GM12878 (cell line): ENCODE results near the gene CFAP92. TPM values are rescaled to one million over a fixed set of nuclear protein-coding genes. Genes with fewer than 3 reads are reported as not detected.

ENCODE experiments used
- ATAC-seq: fragments of 200-7000 bp; cut with Tn5 transposase; 3 replicates; pipeline ENCODE4 v1.9.1; 2020; ENCODE audit warnings: mild to moderate bottlenecking, moderate library complexity
- BruUV-seq: library from RNA; stranded (reverse); fragments of 400-500 nt; replicated peaks from 2 replicates; lab custom pipeline; 2021; lab: Mats Ljungman, UMichigan
- CTCF ChIA-PET: fragments of 300-600 bp; sonication (Branson Sonifier 250); formaldehyde crosslinking; extraction: SDS; loops from one replicate; lab custom pipeline; 2021; ENCODE audit warnings: inconsistent platforms; lab: Yijun Ruan, JAX
- POLR2A ChIA-PET: fragments of 350-600 bp; formaldehyde crosslinking; extraction: SDS; loops from one replicate; lab custom pipeline; 2021; ENCODE audit warnings: inconsistent platforms; lab: Charles Lee
- RAD21 ChIA-PET: fragments of 300-600 bp; sonication (Branson Sonifier 250); formaldehyde crosslinking; loops from one replicate; lab custom pipeline; 2023; ENCODE audit warnings: antibody characterized with exemption; ENCODE audit not compliant: unreplicated experiment; lab: Charles Lee
- SMC1A ChIA-PET: fragments of 300-600 bp; sonication (Branson Sonifier 250); formaldehyde crosslinking; loops from one replicate; lab custom pipeline; 2023; ENCODE audit not compliant: unreplicated experiment, uncharacterized antibody; lab: Charles Lee
- DNase-seq: peaks from one replicate; pipeline ENCODE4 v3.0.0-alpha.2; 2011; ENCODE audit warnings: low read depth, low spot score
- FAIRE-seq: peaks from 3 replicates; lab custom pipeline; 2011; peaks lifted over from hg19 to GRCh38; lab: Jason Lieb, UNC
- H2AFZ ChIP-seq: 2 replicates; pipeline ENCODE4 v1.6.0; 2011; ENCODE audit warnings: low read depth, low read length, control low read depth; ENCODE audit not compliant: control insufficient read depth
- H3K27ac ChIP-seq: 2 replicates; pipeline ENCODE4 v1.5.1; 2011; ENCODE audit warnings: control low read depth; ENCODE audit not compliant: control insufficient read depth, insufficient read depth
- H3K27me3 ChIP-seq, 2 experiments: replicated peaks in 1 of 2; 2 replicates each; pipeline versions ENCODE4 v1.6.0 to v1.6.1; 2011; ENCODE audit warnings: low read length in 1 of 2; ENCODE audit not compliant: control insufficient read depth in 2 of 2, insufficient read depth in 2 of 2
- H3K36me3 ChIP-seq, 2 experiments: 2 replicates each; pipeline ENCODE4 v1.5.1; 2011; ENCODE audit warnings: low read length in 1 of 2; ENCODE audit not compliant: control insufficient read depth in 2 of 2, insufficient read depth in 2 of 2
- H3K4me1 ChIP-seq: 2 replicates; pipeline ENCODE4 v1.6.1; 2011; ENCODE audit warnings: mild to moderate bottlenecking, low read length, moderate library complexity, mixed read lengths; ENCODE audit not compliant: control insufficient read depth, insufficient read depth
- H3K4me2 ChIP-seq: 2 replicates; pipeline ENCODE4 v1.6.0; 2011; ENCODE audit warnings: control low read depth; ENCODE audit not compliant: control insufficient read depth, insufficient read depth
- H3K4me3 ChIP-seq: fragments of 200-600 bp; sonication (generic); 2 replicates; pipeline ENCODE4 v1.5.1; 2016
- H3K79me2 ChIP-seq: 2 replicates; pipeline ENCODE4 v1.6.0; 2011; ENCODE audit warnings: low read length; ENCODE audit not compliant: control insufficient read depth, insufficient read depth
- H3K9ac ChIP-seq: 2 replicates; pipeline ENCODE4 v1.8.0; 2011; ENCODE audit warnings: low read length, control low read depth, mixed read lengths; ENCODE audit not compliant: control insufficient read depth, insufficient read depth
- H3K9me3 ChIP-seq: replicated peaks from 3 replicates; pipeline ENCODE4 v1.5.1; 2011; ENCODE audit warnings: mild to moderate bottlenecking, low read length; ENCODE audit not compliant: control insufficient read depth, insufficient read depth
- H4K20me1 ChIP-seq: 2 replicates; pipeline ENCODE4 v1.6.0; 2011; ENCODE audit not compliant: control insufficient read depth, insufficient read depth
- CEBPB ChIP-seq, 2 experiments: fragments of 150-350 bp in 1 of 2; IDR thresholded peaks; 2 replicates each; pipeline ENCODE4 v1.6.1; 2012 to 2014; ENCODE audit warnings: low read depth in 2 of 2, low read length in 2 of 2, borderline replicate concordance in 1 of 2, inconsistent platforms in 1 of 2
- MYC ChIP-seq: IDR thresholded peaks from 2 replicates; pipeline ENCODE4 v1.6.1; 2011; ENCODE audit warnings: mild to moderate bottlenecking, low read length, moderate library complexity, inconsistent platforms; ENCODE audit not compliant: insufficient read depth, insufficient replicate concordance, insufficient read length, severe bottlenecking
- NBN ChIP-seq: fragments of 450-650 bp; IDR thresholded peaks from 2 replicates; pipeline ENCODE4 v1.6.1; 2016
- SPI1 ChIP-seq: IDR thresholded peaks from 2 replicates; pipeline ENCODE4 v1.6.1; 2011; ENCODE audit warnings: low read depth, mild to moderate bottlenecking, low read length, moderate library complexity, borderline replicate concordance; ENCODE audit not compliant: insufficient read depth
- ZNF384 ChIP-seq: IDR thresholded peaks from 2 replicates; pipeline ENCODE4 v1.6.1; 2012; ENCODE audit warnings: low read depth, mild to moderate bottlenecking, low read length, improper control_type of control experiment, borderline replicate concordance
- WGBS: methylation state at CpG from one replicate; pipeline ENCODE4 v1.1.6; 2016; ENCODE audit warnings: low lambda C conversion rate; ENCODE audit not compliant: insufficient replicate concordance, insufficient coverage; ENCODE audit errors: missing lambda C conversion rate; 5-methylcytosine and 5-hydroxymethylcytosine counted together
- in situ Hi-C: fragments of 300-500 bp; cut with MboI; formaldehyde crosslinking; loops from 9 replicates; pipeline ENCODE4 v1.14.3; 2018; ENCODE audit warnings: mixed read lengths
- intact Hi-C: fragments of 100-400 bp; cut with micrococcal nuclease; formaldehyde crosslinking; loops from one replicate; pipeline ENCODE4 v1.14.2; 2022; ENCODE audit not compliant: unreplicated experiment
- polyA plus RNA-seq, 11 experiments: library from polyadenylated mRNA; depleted of rRNA in 4 of 11; unstranded in 6 of 11; stranded (reverse) in 5 of 11; fragments of >200 nt; fragmentation: Nextera tagmentation in 4 of 11; fragmentation: Illumina TruSeq in 1 of 11; extraction: Ambion mirVana in 4 of 11; extraction: Trizol in 1 of 11; gene quantifications; 1 replicate in 1 of 11; 2 replicates in 10 of 11; pipeline versions ENCODE4 v1.2.1 to v1.2.3, GENCODE V29; 2011 to 2016; ENCODE audit warnings: inconsistent platforms in 2 of 11, missing spikeins in 2 of 11, low read depth in 1 of 11
- total RNA-seq, 4 experiments: library from RNA; depleted of rRNA in 3 of 4; stranded (reverse); fragments of >200 nt in 3 of 4; fragmentation: Illumina TruSeq in 1 of 4; extraction: Trizol in 1 of 4; gene quantifications; 2 replicates each; pipeline versions ENCODE4 v1.2.1 to v1.2.3, GENCODE V29; 2013 to 2021
- TF ChIP-seq, protein P1 (sequence below): fragments of 450-650 bp; IDR thresholded peaks from 2 replicates; pipeline ENCODE4 v1.6.1; 2016; ENCODE audit warnings: mild to moderate bottlenecking

CFAP92 gene
- total and polyA plus RNA-seq, 10 of the 15 experiments (the other 5 are each of a cell fraction or from before 2014, with no cell fraction given): 0.05 to 0.52 (median 0.14) TPM; not detected in 7

GRCh38 chr3:128996726-128997125 lies 2.9 kb upstream of the CFAP92 start:
- no peak overlapping the region for H3K9ac ChIP-seq
- in situ Hi-C loops (no loop called here), intact Hi-C loops (no loop called here)
- no peaks in the 10 kb centered on the region for H4K20me1 ChIP-seq
- FAIRE-seq: no peak
- H3K27me3 ChIP-seq: peaks cover 4 to 20% of the 10 kb centered on the region in 2 experiments
- H3K79me2 ChIP-seq: no peaks in the 10 kb centered on the region
- no peaks in the 10 kb centered on the region for H3K36me3 ChIP-seq
- no peak for DNase-seq
- TF ChIP-seq, protein P1, sequence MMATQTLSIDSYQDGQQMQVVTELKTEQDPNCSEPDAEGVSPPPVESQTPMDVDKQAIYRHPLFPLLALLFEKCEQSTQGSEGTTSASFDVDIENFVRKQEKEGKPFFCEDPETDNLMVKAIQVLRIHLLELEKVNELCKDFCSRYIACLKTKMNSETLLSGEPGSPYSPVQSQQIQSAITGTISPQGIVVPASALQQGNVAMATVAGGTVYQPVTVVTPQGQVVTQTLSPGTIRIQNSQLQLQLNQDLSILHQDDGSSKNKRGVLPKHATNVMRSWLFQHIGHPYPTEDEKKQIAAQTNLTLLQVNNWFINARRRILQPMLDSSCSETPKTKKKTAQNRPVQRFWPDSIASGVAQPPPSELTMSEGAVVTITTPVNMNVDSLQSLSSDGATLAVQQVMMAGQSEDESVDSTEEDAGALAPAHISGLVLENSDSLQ: no peak
- TF ChIP-seq CEBPB (IDR thresholded peaks at IDR 0.05; ENCODE audit: borderline replicate concordance in 1 of 2, low read depth in 2 of 2, low read length in 2 of 2) (no peak), ZNF384 (no peak), MYC (no peak)
- H3K27ac ChIP-seq: no peak overlapping the region
- no TSS peak for BruUV-seq
- no peak overlapping the region for H3K4me3 ChIP-seq
- SMC1A ChIA-PET: no interaction called here
- ATAC-seq: no peak
- POLR2A ChIA-PET: no interaction called here
- no peak overlapping the region for H3K4me2 ChIP-seq
- H3K9me3 ChIP-seq: no peaks in the 10 kb centered on the region; the same call in 2 of the 3 replicates
- CTCF ChIA-PET: interaction anchor here (0.6 to 2.0 kb wide), 2 partner anchors 26 to 33 kb away, joined by 3 to 11 read pairs; no protein-coding TSS in a partner anchor
- H3K4me1 ChIP-seq: 0 out of 2 replicates have a peak, but pooled peaks cover 4% of the 10 kb centered on the region
- 1% methylated on average over 5 of the region's 5 CpGs for WGBS
- RAD21 ChIA-PET: no interaction called here
- no peak overlapping the region for H2AFZ ChIP-seq

DNA sequence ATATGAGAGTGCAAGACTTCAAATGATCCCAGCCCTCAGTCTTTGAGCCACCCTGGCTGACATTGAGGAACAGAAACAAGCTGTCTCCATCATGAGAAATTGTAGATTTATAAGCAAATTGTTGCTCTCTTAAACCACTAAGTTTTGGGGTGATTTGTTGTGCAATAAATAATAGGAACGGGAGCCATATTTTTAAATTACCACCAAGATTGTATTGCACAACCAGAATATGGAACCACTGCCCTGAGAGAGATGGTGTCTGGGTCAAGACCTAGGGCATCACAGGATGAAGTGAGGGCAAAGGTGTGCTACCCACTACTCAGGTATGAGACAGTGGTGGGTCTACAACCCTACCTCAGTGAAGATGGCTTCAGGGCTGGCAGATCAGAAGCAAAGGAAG lies 2.3 kb upstream of the CFAP92 start:
- Histone ChIP-seq H3K4me2 (no peak overlapping the region), H2AFZ (no peak overlapping the region), H3K9ac (no peak overlapping the region), H3K9me3 (no peaks in the 10 kb centered on the region; the same call in 2 of the 3 replicates), H3K4me1 (0 out of 2 replicates have a peak, but pooled peaks cover 4% of the 10 kb centered on the region), H3K36me3 (no peaks in the 10 kb centered on the region), H3K27ac (no peak overlapping the region), H3K79me2 (no peaks in the 10 kb centered on the region), H3K27me3 (peaks cover 3 to 20% of the 10 kb centered on the region in 2 experiments), H4K20me1 (no peaks in the 10 kb centered on the region), H3K4me3 (no peak overlapping the region)
- SMC1A ChIA-PET: interaction anchor here (1.0 kb wide), 1 partner anchor 21 kb away, joined by 3 read pairs; no protein-coding TSS in a partner anchor
- TF ChIP-seq NBN: no peak
- peak; percentile 15; the same call in 1 of the 2 replicates for TF ChIP-seq SPI1
- FAIRE-seq (no peak), DNase-seq (no peak), ATAC-seq (no peak)
- POLR2A ChIA-PET: no interaction called here
- 62% methylated on average over 1 of the region's 1 CpG for WGBS
- in situ Hi-C loops: no loop called here
- RAD21 ChIA-PET: interaction anchor here (1.0 kb wide), 1 partner anchor 249 kb away, joined by 3 read pairs; no protein-coding TSS in a partner anchor
- CTCF ChIA-PET: interaction anchor here (2.0 kb wide), 1 partner anchor 26 kb away, joined by 11 read pairs; no protein-coding TSS in a partner anchor
- no TSS peak for BruUV-seq
- intact Hi-C loops: no loop called here
